Duodenal mucosa (tissue), 2 donors: ENCODE measurements around the gene HSPB6.

Source experiments
- H3K27ac ChIP-seq: one replicate; pipeline ENCODE4 v1.7.0; 2013; ENCODE audit warnings: low read depth, low read length
- H3K27me3 ChIP-seq, 2 donors: one replicate each; pipeline ENCODE4 v1.7.0; 2013; ENCODE audit warnings: low read length in 2 of 2, control low read depth in 1 of 2; ENCODE audit not compliant: insufficient read depth in 2 of 2, control insufficient read depth in 1 of 2
- H3K36me3 ChIP-seq, 2 donors: one replicate each; pipeline ENCODE4 v1.7.0; 2013; ENCODE audit warnings: low read length in 2 of 2, control low read depth in 1 of 2; ENCODE audit not compliant: insufficient read depth in 2 of 2, control insufficient read depth in 1 of 2
- H3K4me1 ChIP-seq, 2 donors: one replicate each; pipeline ENCODE4 v1.7.0; 2013; ENCODE audit warnings: low read length in 2 of 2, control low read depth in 1 of 2; ENCODE audit not compliant: insufficient read depth in 2 of 2, control insufficient read depth in 1 of 2
- H3K4me3 ChIP-seq, 2 donors: one replicate each; pipeline ENCODE4 v1.7.0; 2013; ENCODE audit warnings: low read length in 2 of 2, low read depth in 1 of 2
- H3K9ac ChIP-seq, 2 donors: one replicate each; pipeline ENCODE4 v1.7.0; 2013; ENCODE audit warnings: low read length in 2 of 2, low read depth in 1 of 2
- H3K9me3 ChIP-seq, 2 donors: one replicate each; pipeline ENCODE4 v1.7.0; 2013; ENCODE audit warnings: low read length in 2 of 2, control low read depth in 1 of 2; ENCODE audit not compliant: control insufficient read depth in 1 of 2

Gene HSPB6

GRCh38 chr19:35738887-35739229, 18.0 kb downstream of the HSPB6 start:
- Histone ChIP-seq H3K36me3 (peaks cover 33 to 49% of the 10 kb centered on the region in 2 donors), H3K27ac (no peak overlapping the region), H3K4me1 (peaks cover 4 to 13% of the 10 kb centered on the region in 2 donors), H3K27me3 (no peaks in the 10 kb centered on the region), H3K9me3 (no peaks in the 10 kb centered on the region), H3K9ac (no peak overlapping the region), H3K4me3 (no peak overlapping the region)

- Histone ChIP-seq H3K27me3 (no peaks in the 10 kb centered on the region), H3K4me3 (no peak overlapping the region), H3K9me3 (no peaks in the 10 kb centered on the region), H3K4me1 (peaks cover 2 to 12% of the 10 kb centered on the region in 2 donors), H3K27ac (no peak overlapping the region), H3K36me3 (peaks cover 33 to 56% of the 10 kb centered on the region in 2 donors), H3K9ac (no peak overlapping the region)
These were observed 18.6 kb downstream of the HSPB6 start for GRCh38 chr19:35738021-35738886.

GRCh38 chr19:35736913-35737886, 19.6 kb downstream of the HSPB6 start:
- H3K9ac ChIP-seq = no peak overlapping the region
- H3K4me3 ChIP-seq = no peak overlapping the region
- peaks cover 2 to 12% of the 10 kb centered on the region in 2 donors for H3K4me1 ChIP-seq
- no peak overlapping the region for H3K27ac ChIP-seq
- H3K27me3 ChIP-seq = no peaks in the 10 kb centered on the region
- no peaks in the 10 kb centered on the region for H3K9me3 ChIP-seq
- peaks cover 32 to 60% of the 10 kb centered on the region in 2 donors for H3K36me3 ChIP-seq

GRCh38 chr19:35734889-35735288, 21.9 kb downstream of the HSPB6 start:
- peaks cover 0 to 4% of the 10 kb centered on the region in 2 donors for H3K4me1 ChIP-seq
- no peaks in the 10 kb centered on the region for H3K27me3 ChIP-seq
- H3K27ac ChIP-seq = no peak overlapping the region
- peaks cover 47 to 83% of the 10 kb centered on the region in 2 donors for H3K36me3 ChIP-seq
- no peaks in the 10 kb centered on the region for H3K9me3 ChIP-seq
- no peak overlapping the region for H3K4me3 ChIP-seq
- no peak overlapping the region for H3K9ac ChIP-seq

GRCh38 chr19:35734273-35734672, 22.6 kb downstream of the HSPB6 start:
- no peak overlapping the region for H3K27ac ChIP-seq
- no peaks in the 10 kb centered on the region for H3K4me1 ChIP-seq
- no peaks in the 10 kb centered on the region for H3K9me3 ChIP-seq
- H3K27me3 ChIP-seq = no peaks in the 10 kb centered on the region
- peaks cover 53 to 89% of the 10 kb centered on the region in 2 donors for H3K36me3 ChIP-seq
- no peak overlapping the region for H3K9ac ChIP-seq
- H3K4me3 ChIP-seq = no peak overlapping the region

GRCh38 chr19:35733180-35734125, 23.4 kb downstream of the HSPB6 start:
- H3K27ac ChIP-seq = no peak overlapping the region
- no peaks in the 10 kb centered on the region for H3K4me1 ChIP-seq
- no peak overlapping the region for H3K9ac ChIP-seq
- H3K36me3 ChIP-seq = peaks cover 57 to 90% of the 10 kb centered on the region in 2 donors
- H3K27me3 ChIP-seq = no peaks in the 10 kb centered on the region
- no peak overlapping the region for H3K4me3 ChIP-seq
- no peaks in the 10 kb centered on the region for H3K9me3 ChIP-seq

- no peaks in the 10 kb centered on the region for H3K27me3 ChIP-seq
- no peaks in the 10 kb centered on the region for H3K9me3 ChIP-seq
- no peak overlapping the region for H3K27ac ChIP-seq
- no peak overlapping the region for H3K9ac ChIP-seq
- H3K4me3 ChIP-seq = no peak overlapping the region
- peaks cover 57 to 90% of the 10 kb centered on the region in 2 donors for H3K36me3 ChIP-seq
- H3K4me1 ChIP-seq = no peaks in the 10 kb centered on the region
These were observed 24.2 kb downstream of the HSPB6 start for GRCh38 chr19:35732540-35733179.

GRCh38 chr19:35731779-35732405, 24.9 kb downstream of the HSPB6 start:
- no peak overlapping the region for H3K4me3 ChIP-seq
- H3K9ac ChIP-seq = no peak overlapping the region
- H3K27me3 ChIP-seq = no peaks in the 10 kb centered on the region
- H3K36me3 ChIP-seq = peaks cover 62 to 90% of the 10 kb centered on the region in 2 donors
- H3K27ac ChIP-seq = no peak overlapping the region
- no peaks in the 10 kb centered on the region for H3K9me3 ChIP-seq
- H3K4me1 ChIP-seq = no peaks in the 10 kb centered on the region

GRCh38 chr19:35731353-35731752, 25.5 kb downstream of the HSPB6 start:
- no peaks in the 10 kb centered on the region for H3K9me3 ChIP-seq
- H3K36me3 ChIP-seq = peaks cover 60 to 89% of the 10 kb centered on the region in 2 donors

More at GRCh38 chr19:35731353-35731752, 25.5 kb downstream of the HSPB6 start:
- Histone ChIP-seq H3K4me3 (no peak overlapping the region), H3K4me1 (no peaks in the 10 kb centered on the region), H3K27ac (no peak overlapping the region), H3K9ac (no peak overlapping the region), H3K27me3 (no peaks in the 10 kb centered on the region)
